Measurements from ENCODE around the gene SBF1.
A peak's percentile ranks its signal among the peaks of the same experiment; 100 is the strongest.

SBF1 gene

DNA sequence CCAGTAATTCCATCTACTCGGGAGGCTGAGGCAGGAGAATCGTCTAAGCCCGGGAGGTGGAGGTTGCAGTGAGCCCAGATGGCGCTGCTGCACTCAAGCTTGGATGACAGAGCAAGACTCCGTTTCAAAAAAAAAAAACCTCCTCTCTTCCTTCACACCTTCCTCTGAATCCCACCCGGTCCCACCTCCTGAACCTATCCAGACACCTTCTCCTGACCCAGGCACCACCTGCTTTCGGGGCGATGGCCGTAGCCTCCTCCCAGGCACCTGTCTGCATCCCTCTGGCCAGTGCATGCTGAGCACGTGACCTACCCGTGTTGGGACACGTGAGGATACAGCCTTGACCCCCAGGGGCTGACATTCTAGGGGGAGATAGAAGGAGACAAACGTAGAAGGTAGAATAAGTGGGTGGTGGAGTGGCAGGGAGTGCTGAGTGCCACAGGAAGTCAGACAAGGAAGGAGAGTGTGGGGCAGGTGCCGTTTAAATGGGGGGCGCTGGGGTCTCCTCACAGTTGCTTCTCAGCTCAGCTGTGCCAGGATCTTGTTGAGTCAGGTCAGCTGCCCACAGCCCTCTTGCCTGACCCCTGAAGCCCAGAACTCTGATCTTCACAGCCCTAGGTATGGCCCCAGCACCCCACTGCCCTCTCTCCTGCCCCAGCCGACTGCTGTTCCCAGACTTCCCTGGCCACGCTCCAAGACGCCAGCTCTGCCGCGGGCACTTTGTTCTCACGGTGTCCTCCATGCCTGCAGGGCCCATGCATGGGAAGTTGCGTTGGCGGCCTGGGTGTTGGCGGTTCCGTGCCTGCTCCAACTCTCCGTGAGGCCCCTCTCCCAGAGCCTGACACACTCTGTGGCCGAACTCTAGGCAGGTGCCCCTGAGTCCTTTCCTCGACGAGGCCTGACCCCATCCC is 10.6 kb upstream of the SBF1 start:
- DNase-seq (ENCODE audit: extremely low read depth in 1 of 2, low read depth in 1 of 2), result no peak

DNA sequence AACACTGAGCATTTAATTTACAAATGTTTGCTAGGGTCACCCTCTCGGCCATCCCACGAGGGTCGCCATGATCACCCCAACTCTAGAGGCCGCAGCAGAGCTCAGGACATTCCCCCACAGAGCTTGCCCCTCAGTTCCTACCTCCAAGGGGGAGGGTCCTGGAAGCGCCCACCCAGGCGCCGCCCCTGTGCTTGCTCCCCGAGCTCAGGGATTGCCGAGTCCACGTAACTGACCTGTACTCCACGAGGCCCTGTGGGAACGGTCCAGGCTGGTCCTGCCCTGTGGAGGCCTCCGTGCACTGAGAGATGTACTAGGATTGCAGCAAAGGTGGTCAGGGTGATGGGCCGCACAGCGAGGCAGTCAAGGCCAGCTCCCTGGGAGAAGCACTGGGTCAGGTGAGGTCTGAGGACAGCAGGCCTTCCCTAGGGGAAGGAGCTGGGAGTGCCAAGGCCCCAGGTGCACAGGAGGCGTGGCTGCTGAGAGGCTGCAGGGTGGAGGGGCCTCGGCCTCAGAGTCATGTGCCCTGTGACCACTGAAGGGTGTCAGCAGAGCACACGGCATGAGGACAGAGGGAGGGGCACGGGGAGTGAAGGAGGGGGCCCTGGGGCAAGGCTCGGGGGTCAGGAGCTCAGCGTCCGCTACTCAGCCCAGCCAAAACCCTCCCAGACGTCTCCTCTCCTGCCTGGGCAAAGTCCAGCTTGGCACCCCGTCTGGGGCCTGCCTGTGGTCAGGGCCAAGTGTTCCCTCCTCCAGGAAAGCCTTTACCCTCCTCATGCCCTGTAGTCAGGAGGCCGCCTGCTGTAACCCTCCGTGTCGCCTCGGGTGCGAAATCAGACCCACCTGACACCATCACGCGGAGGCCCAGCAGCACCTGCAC is 9.4 kb upstream of the SBF1 start:
- no peak for DNase-seq (ENCODE audit: extremely low read depth in 1 of 2, low read depth in 1 of 2)

DNA sequence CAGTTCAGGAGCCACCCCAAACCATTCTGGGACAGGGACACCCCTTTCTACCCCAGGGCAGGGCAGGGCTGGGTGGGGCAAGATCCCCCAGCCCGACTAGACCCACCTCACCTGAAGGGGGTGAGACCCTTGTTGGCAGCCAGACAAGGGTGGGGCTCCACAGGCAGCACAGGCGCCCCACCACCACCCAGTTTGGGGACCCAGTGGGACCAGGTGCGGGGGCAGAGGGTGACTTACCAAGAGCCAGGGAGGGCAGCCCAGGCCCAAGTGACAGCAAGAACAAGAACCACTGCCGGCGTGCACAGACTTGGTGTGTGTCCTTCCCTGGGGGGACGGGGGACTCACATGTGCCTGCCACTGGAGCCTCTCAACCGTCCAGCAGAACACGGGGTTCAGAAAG is 8.7 kb upstream of the SBF1 start:
- DNase-seq (ENCODE audit: extremely low read depth in 1 of 2, low read depth in 1 of 2), result no peak

DNA sequence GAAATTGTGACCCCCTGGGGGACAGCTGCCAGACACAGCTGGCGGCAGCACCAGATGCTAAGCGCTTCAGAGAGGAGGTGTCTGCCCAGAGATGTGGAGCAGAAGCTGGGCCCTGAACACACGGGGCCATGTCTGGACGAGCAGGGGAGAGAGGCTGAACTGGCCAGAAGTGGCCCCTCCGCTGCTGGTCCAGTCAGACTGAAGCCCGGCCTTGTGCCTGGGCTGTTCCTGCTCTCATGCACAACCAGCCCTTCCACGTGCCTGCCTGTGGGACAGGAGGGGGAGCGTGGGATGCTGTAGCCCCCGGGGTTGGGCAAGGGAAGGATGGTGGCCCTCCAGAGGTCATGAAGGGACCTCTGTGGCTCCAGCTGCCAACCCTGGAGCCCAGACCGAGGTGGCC is 8.3 kb upstream of the SBF1 start:
- DNase-seq (ENCODE audit: extremely low read depth in 1 of 2, low read depth in 1 of 2), result no peak

DNA sequence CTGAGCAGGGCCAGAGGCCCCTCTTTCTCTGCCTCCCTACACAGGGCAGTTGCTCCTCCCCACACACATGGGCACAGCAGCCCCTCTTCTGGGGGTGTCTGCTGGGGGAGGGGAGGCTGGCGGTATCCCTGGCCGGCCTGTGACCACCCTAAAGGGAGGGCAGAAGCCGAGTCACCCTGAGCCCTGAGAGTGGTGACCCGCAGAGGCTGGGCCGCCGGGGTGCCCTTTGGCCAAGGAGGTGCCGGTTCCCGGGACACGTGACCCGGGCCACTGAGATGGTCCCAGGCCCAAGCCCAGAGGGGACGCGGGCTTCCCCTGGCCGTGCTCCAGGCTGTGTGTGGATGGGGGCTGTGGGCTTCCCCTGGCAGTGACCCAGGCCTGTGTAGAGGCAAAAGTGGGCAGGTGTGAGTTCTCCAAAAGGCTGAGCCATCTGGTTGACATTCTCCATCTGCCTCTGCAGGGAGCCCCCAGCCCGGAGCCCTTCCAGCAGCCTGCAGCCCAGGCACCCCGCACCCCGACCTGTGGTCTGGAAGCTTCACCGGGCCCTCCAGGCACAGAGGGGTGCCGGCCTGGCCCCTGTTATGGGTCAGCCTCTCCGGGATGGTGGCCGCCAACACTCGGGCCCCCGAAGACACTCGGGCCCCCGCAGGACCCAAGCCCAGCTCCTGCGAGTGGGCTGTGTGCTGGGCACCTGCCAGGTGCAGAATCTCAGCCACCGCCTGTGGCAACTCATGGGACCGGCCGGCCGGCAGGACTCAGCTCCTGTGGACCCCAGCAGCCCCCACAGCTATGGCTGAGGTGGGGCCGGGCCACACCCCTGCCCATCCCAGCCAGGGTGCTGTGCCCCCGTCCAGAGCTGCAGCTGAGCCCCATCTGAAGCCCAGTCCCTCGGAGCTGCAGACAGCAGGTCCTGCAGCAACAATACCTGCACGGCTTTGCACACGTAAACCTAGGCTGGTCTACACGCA is 7.6 kb upstream of the SBF1 start:
- no peak for DNase-seq (ENCODE audit: extremely low read depth in 1 of 2, low read depth in 1 of 2)

DNA sequence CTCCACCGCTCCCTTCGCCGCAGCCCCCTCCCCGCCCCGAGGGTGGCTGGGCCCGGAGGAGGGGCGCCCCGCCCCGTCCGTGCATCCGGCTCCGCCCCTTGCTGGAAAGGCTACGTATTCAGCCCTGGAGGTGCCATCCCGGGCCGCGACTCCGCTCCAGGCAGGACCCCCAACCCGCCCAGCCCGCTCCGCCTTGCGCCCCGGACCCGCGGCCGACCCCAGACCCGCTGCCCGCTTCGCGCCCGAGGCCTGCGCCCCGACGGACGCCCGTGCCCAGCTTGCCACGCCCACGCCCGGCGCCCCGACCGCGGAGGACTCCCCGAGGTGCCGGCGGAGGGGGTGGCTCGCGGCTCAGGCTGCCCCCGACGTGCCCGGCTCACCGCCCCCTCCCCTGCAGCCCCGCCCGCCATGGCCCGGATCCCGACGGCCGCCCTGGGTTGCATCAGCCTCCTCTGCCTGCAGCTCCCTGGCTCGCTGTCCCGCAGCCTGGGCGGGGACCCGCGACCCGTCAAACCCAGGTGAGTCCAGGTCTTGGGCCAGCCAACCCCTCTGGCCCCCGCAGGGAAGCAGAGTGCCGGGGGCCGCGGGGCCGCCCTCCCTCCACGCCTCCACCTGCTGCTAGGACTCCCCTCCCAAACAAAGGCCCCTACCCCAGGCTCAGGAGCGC is 6.7 kb upstream of the SBF1 start, which contains the start of gene ADM2:
ADM2 (plus strand) TSS at position 104 of the 667 bp plus-strand sequence; CDS start at position 409, 305 bp downstream.
- peak in 1 of 2 donors; percentile 45 for DNase-seq (ENCODE audit: extremely low read depth in 1 of 2, low read depth in 1 of 2)

DNA sequence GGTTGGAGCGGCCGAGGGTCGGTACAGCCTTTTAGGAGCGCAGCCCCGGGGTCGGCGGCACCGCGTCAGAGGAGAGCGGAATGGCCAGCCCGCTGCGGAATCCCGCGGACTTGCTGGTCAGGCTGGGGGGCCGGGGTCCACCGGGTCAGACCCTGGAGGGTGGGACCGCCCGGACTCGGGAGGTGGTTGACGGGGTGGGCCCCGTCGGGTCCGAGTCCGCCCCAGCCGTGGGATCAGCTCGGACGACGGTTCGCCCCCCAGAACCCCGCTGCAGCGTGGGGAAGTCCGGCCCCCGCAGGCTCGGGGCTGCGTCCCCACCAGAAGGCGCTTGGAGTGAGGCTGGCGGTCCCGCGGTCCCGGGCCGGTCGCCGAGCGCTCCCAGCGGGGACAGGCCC is 6.2 kb upstream of the SBF1 start:
- no peak for DNase-seq (ENCODE audit: extremely low read depth in 1 of 2, low read depth in 1 of 2)

DNA sequence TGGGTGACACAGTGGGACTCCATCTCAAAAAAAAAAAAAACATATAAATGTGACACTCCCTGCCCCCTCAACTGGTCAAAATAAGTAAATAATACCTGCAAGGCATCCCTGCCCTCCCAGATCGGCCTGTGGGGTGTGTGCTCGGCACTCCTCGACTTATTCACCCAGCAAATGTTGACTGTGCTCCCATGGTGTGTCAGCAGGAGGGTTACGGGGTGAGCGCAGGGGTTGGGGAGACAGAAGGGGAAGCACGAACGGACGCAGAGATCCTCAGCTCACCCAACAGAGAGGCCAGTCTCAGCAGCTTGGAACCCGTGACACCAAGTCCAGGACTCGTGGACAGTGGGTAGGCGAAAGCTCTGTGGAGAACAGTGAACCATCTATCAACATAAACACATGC is 4.9 kb upstream of the SBF1 start:
- no peak for DNase-seq (ENCODE audit: extremely low read depth in 1 of 2, low read depth in 1 of 2)

DNA sequence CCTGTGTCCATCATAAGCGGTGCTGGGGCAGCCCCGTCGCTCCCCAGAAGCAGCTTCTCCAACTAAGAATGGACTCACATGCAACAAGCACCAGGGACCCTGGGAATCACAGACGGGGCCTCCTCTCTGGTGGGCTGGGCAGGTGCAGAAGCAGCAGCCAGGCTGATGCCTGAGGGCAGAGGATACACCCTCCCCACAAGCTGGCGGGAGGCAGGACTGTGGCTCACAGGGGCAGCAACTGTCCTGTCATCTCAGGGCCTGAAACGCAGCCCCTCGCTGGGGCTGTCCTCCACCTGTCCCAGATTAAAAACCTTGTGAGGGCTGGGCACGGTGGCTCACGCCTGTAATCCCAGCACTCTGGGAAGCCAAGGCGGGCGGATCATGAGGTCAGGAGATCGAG is 3.1 kb upstream of the SBF1 start:
- no peak for DNase-seq (ENCODE audit: extremely low read depth in 1 of 2, low read depth in 1 of 2)

DNA sequence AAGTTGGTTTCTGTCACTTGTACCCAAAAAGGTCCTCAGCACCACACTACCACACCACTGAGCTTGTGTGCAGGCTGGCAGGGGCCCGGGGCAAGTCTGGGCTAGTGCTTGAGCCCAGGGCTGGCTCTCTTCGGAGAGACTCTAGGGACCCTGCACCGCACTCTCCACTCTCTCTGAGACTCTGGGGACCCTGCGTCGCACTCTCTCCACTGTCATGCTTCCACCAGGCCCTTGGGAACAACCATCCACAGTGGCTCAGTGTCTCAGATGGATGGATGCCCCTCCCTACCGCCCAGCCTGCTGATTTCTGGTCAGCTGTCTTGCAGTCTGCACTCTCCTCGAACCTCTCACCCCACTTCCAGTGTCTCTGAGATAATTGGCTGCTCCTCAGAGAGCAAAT is 2.0 kb upstream of the SBF1 start:
- no peak for DNase-seq (ENCODE audit: extremely low read depth in 1 of 2, low read depth in 1 of 2)

DNA sequence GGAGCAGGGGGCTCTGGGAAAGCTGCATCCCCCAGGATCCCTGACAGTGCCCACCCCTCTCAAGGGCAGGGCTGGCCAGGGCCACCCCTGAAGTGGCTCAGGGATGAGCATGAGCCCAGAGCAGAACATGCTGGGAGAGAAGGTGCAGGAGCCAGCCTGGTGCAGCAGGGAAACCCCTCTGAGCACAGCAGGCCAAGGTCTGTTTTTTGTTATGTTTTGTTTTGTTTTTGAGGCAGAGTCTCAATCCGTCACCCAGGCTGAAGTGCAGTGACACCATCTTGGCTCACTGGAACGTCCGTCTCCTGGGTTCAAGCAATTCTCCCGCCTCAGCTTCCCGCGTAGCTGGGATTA is 792 bp upstream of the SBF1 start:
- no peak for DNase-seq (ENCODE audit: extremely low read depth in 1 of 2, low read depth in 1 of 2)

DNA sequence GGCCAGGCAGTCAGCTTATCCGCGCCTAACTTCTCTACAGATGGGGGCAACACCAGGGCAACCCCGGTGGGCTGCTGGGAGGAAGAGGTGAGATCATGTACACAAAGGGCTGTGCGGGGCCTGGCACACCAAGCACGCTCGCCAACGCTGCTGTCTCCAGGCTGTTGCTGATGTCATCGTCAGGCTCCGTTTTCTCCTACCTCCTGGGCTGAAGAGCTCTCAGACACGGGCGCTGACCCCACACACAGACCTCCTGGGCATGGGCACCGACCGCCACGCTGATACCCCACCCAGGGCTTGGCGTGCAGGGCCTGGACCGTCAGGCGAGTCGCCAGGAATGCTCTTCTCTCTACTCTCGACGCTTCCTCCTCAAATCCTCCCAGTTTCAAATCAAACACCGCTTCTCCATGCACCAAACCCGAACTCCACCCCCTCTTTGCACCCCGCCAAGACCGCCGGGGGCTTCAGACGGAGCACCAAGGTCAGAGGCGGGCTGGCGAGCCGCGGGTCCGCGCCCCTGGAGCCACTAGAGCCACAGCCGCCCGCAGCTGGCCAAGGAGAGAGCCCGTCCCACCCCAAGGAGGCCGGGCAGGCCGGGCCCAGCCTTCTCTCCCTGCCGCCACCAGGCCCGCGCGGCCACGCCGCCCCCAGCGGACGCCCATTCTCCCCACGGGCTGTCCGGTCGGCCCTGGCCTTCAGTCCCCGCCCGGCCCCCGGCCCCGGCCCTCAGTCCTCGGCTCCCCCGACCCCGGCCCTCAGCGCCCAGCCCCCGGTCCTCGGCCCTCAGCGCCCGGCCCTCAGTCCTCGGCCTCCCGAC is 772 bp downstream of the SBF1 start:
- peak in 1 of 2 donors; percentile 45 for DNase-seq (ENCODE audit: extremely low read depth in 1 of 2, low read depth in 1 of 2)

DNA sequence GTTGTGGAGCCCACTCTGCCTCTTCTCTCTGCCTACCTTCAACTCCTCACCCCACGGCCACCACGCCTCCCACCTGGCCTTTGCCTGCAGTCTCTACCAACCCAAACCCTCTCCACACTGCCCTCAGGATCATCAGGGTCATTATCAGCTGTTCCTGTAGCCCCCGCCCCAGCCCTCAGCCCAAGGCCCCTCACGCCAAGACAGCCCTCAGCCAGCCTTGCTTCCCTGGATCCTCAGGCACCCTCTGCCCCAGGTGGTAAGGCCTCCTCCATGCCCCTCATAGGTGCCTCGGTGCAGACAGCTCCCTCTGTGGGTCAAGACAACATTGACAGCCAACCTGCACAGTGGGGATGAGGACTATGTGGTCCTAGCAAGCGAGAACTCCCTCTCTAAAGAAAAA is 1.7 kb downstream of the SBF1 start:
- DNase-seq (ENCODE audit: extremely low read depth in 1 of 2, low read depth in 1 of 2), result no peak

DNA sequence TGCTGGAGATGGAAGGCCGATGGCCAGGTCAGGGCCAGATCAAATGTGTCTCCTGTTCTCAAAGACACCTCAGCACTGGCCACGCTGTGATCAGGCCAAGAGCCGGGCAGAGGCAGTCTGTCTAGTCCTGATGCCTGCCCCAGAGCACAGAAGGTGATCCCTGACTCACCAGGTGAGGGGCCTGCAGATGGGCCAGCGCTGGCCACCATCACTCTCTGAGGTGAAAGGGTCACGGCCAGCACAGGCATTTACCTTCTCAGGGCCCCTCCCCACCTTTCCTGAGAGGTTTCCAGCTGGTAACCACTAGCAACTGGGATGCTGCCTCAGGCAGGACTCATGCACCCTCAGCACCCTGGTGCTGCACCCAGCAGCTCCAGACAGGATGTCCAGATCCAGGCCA is 2.9 kb downstream of the SBF1 start:
- DNase-seq (ENCODE audit: extremely low read depth in 1 of 2, low read depth in 1 of 2), result no peak

DNA sequence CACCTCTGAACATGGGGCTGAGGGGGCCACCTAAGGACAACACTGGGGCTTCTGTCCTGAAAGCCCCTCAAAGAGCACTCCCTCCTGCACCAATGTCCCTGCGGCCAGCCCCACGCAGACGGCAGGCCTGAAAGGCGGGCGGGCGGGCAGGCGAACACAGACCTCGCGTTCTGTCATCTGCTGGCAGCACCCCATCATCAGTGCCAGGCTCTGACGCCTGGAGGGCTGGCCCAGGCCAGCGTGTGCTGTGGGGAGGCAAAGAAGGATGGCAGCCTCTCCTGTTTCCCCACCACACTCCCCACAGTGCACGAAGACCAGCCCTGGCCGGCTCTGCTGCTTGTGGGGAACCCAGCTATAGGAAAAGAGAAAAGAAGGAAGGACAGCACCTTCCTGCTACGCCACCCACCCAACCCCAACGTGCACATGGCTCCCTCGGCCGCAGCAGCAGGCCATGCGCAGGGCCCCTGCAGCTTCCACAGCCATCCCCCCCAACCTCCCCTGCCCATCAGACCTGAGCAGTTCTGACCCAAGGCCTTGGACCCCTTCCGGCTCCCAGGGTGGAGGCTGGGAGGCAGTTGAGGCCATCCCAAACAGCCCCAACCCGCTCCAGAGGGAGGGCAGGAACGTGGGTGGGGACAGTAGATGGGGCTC is 3.5 kb downstream of the SBF1 start:
- DNase-seq (ENCODE audit: extremely low read depth in 1 of 2, low read depth in 1 of 2), result no peak

DNA sequence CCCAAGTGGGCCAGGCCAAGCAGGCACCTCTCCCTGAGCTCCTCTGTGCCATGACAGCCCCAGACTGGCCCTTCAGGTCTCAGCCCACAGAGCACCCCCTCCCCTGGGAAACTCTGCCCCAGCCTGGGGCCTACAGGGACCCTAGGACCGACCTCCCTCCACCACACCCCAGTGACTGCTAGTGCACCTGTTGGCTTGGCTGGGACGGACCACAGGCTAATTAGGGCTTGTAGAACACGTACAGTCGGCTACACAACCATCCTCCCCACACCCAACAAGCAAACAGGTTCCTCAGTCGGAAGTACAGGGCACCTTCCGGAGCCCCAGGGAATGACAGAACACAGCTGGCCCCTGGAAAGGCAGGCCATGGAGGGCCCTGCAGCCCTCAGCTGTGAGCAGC is 4.3 kb downstream of the SBF1 start:
- DNase-seq (ENCODE audit: extremely low read depth in 1 of 2, low read depth in 1 of 2), result no peak

DNA sequence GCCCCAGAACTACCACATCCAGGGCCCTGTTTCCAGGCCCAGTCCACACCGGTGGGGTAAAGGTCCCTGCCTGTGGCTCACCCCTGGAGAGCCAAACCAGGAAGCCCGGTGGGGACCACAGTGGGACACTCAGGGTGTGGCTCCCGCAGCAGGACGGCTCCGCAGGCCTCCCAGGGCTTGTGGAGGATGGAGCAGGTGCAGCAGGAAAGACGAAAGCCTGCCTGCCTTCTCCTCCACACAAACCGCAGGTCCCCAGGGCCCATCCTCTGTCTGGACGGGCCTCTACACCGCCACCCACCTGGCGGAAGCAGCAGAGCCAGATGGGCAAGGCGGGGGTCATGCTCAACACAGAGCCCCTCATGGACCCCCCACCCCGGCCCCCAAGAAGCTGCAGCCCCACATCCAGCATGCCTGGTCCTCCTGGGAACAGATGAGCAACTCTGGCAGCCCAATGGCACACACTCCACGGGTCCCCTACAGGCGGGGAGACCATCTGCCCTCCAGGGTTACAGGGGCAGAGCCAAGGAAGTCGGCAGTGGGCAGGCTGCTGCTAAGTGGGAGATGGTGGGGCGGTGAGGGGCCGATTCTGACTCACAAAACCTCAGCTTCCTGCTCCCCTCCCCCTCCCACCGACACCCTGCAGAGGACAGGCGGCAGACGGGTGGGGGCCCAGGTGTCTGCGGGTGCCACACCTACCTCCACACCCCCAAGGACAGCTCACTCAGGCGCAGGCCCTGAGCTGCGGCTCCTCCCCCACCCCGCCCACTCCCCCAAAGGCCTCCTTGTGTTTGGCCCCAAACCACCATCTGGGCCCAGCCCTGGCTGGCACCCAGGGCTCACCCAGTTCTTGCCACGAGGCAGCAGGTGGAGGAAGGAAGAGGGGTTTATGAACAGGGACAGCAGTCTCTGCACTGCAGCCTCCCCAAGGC is 5.2 kb downstream of the SBF1 start:
- peak; percentile 96 to 97 for DNase-seq (ENCODE audit: extremely low read depth in 1 of 2, low read depth in 1 of 2)

DNA sequence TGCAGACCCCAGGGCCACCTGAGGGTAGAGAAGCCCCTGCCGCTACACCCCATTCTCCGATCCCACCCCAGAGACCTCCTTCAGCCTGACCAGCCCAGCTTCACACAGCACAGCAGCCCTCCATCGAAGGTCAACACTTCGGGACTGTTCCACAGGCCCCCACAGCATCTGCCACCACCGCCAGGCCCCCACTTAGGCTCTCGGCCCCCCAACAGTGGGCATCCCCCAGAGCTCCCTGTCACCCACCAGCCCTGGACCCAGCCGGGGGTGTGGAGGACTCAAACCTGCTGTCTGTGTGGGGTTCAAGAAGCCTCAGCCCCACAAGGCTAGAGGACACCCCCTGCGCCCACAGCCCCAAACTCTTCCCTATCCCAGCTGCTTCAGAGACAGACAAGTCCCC is 6.2 kb downstream of the SBF1 start:
- no peak for DNase-seq (ENCODE audit: extremely low read depth in 1 of 2, low read depth in 1 of 2)

Measured in stimulated activated CD8-positive, alpha-beta memory T cell treated with anti-CD3 and anti-CD28 coated beads, Interleukin-7, amount 100 ng/mL, for 48 hours (primary cell).